Gastrocnemius medialis (tissue), 4 donors: ENCODE measurements around the gene VPS36. TPM values are rescaled to one million over a fixed set of nuclear protein-coding genes. Genes with fewer than 3 reads are reported as not detected.
"Not testable (repeated sequence)": the region's sequence is repeated elsewhere in the genome, so short reads cannot be mapped to it uniquely, and the experiment has no call there.

Experiments used
- ATAC-seq, 2 donors: fragments of 150-250 bp; one replicate each; pipeline ENCODE4 v1.9.1; 2016
- DNase-seq, 2 donors: peaks; one replicate each; pipeline ENCODE4 v3.0.0-alpha.2; 2019
- H3K27ac ChIP-seq, 4 donors: fragments of 200-600 bp; sonication (generic); 1 replicate in 1 of 4; 2 replicates in 3 of 4; pipeline ENCODE4 v1.5.1; 2016 to 2018; ENCODE audit warnings: mild to moderate bottlenecking in 2 of 4, moderate library complexity in 1 of 4
- H3K27me3 ChIP-seq, 3 donors: fragments of 200-600 bp; sonication (generic) in 2 of 3; 1 replicate in 1 of 3; 2 replicates in 2 of 3; pipeline versions ENCODE4 v1.5.1 to v1.6.0; 2016 to 2019; ENCODE audit warnings: mild to moderate bottlenecking in 1 of 3, moderate library complexity in 1 of 3
- H3K36me3 ChIP-seq, 2 donors: fragments of 200-600 bp; sonication (generic) in 1 of 2; one replicate each; pipeline ENCODE4 v1.5.1; 2017 to 2018
- H3K4me1 ChIP-seq, 2 donors: fragments of 200-600 bp; sonication (generic) in 1 of 2; one replicate each; pipeline ENCODE4 v1.5.1; 2016 to 2017; ENCODE audit warnings: mild to moderate bottlenecking in 2 of 2
- H3K4me3 ChIP-seq, 4 donors: fragments of 200-600 bp; sonication (generic) in 3 of 4; 1 replicate in 1 of 4; 2 replicates in 3 of 4; pipeline ENCODE4 v1.5.1; 2016 to 2019; ENCODE audit warnings: mild to moderate bottlenecking in 2 of 4
- H3K9me3 ChIP-seq, 3 donors: fragments of 200-600 bp; sonication (generic) in 2 of 3; 1 replicate in 1 of 3; 2 replicates in 2 of 3; pipeline ENCODE4 v1.5.1; 2016 to 2019
- CTCF ChIP-seq, 5 experiments: fragments of 450-650 bp in 3 of 5; fragments of 200-600 bp in 2 of 5; sonication (generic) in 2 of 5; IDR thresholded peaks in 4 of 5; conservative IDR thresholded peaks in 1 of 5; 1 replicate in 4 of 5; 2 replicates in 1 of 5; pipeline ENCODE4 v1.5.1; 2016 to 2019; ENCODE audit warnings: antibody characterized with exemption in 5 of 5, mild to moderate bottlenecking in 3 of 5, moderate library complexity in 3 of 5
- POLR2A ChIP-seq, 2 donors: fragments of 450-650 bp; IDR thresholded peaks; one replicate each; pipeline ENCODE4 v1.6.1; 2017; ENCODE audit warnings: antibody characterized with exemption in 2 of 2, mild to moderate bottlenecking in 2 of 2, moderate library complexity in 2 of 2
- in situ Hi-C, 4 donors: fragments of 200-750 bp; cut with MboI; loops; one replicate each; pipeline versions ENCODE4 v1.15.0 to v1.8.0; 2017; ENCODE audit warnings: low sequenced_read_pairs in 4 of 4
- intact Hi-C: fragments of 100-400 bp; cut with DNase I; formaldehyde crosslinking; loops from one replicate; pipeline ENCODE4 v1.15.1; 2023; ENCODE audit warnings: low total_unique reads
- total RNA-seq, 4 donors: library from RNA; depleted of rRNA; stranded (reverse); fragments of >200 nt; gene quantifications; one replicate each; pipeline versions ENCODE4 v1.1.0 to v1.2.3, GENCODE V29; 2016

Gene VPS36
- 10 to 100 TPM; 27.1 to 55.7 (median 45.2) TPM for total RNA-seq

- Histone ChIP-seq H3K27me3 (no peaks in the 10 kb centered on the region), H3K4me1 (peaks cover 25 to 28% of the 10 kb centered on the region in 2 donors), H3K36me3 (peaks cover 0 to 2% of the 10 kb centered on the region in 2 donors), H3K4me3 (peak within 1 kb of the TSS; percentile 69 to 88 (median 77)), H3K9me3 (no peaks in the 10 kb centered on the region), H3K27ac (peak within 1 kb of the TSS; percentile 85 to 97 (median 91))
- ATAC-seq (peak; percentile 82 to 86), DNase-seq (peak; percentile 87 to 93)
- TF ChIP-seq POLR2A (IDR thresholded peaks at IDR 0.05) (peak; percentile 89 to 91), CTCF (IDR thresholded peaks at IDR 0.05 in 4 of 5, conservative IDR thresholded peaks at IDR 0.05 in 1 of 5) (peak; percentile 97 to 100 (median 100))
- in situ Hi-C loops = loop anchor here in 2 of 4 donors (10.0 to 25.0 kb wide), 3 partner anchors 212 to 635 kb away; partner anchors contain the start of genes ALG11 (in 2 of the 2), ATP7B (in 2 of the 2), UTP14C (in 2 of the 2) and SUGT1 (in 1 of the 2)
- intact Hi-C loops = loop anchor here (1.0 to 10.0 kb wide), 6 partner anchors 202 to 995 kb away; partner anchors contain the start of genes ALG11, ATP7B, DHRS12 and INTS6
Observed at GRCh38 chr13:52450012-52450792, at the start of gene VPS36. Gene VPS36 (minus strand): TSS chr13:52450634. CDS start chr13:52450594, 40 bp downstream.

GRCh38 chr13:52497979-52498378 is 47.5 kb upstream of the VPS36 start:
- H3K27ac ChIP-seq, H3K4me3 ChIP-seq, DNase-seq, intact Hi-C loops, H3K9me3 ChIP-seq, ATAC-seq, H3K27me3 ChIP-seq, H3K4me1 ChIP-seq, in situ Hi-C loops, H3K36me3 ChIP-seq: not testable (repeated sequence)

- H3K9me3 ChIP-seq, intact Hi-C loops, H3K36me3 ChIP-seq, H3K4me3 ChIP-seq, in situ Hi-C loops, ATAC-seq, H3K4me1 ChIP-seq, H3K27me3 ChIP-seq, DNase-seq, H3K27ac ChIP-seq: not testable (repeated sequence)
Observed at GRCh38 chr13:52494241-52494640, 43.8 kb upstream of the VPS36 start.

- H3K9me3 ChIP-seq, H3K4me1 ChIP-seq, in situ Hi-C loops, H3K27me3 ChIP-seq, H3K27ac ChIP-seq, DNase-seq, H3K4me3 ChIP-seq, H3K36me3 ChIP-seq, ATAC-seq, intact Hi-C loops: not testable (repeated sequence)
Observed at GRCh38 chr13:52491015-52491414, 40.6 kb upstream of the VPS36 start.

GRCh38 chr13:52488763-52489162 is 38.3 kb upstream of the VPS36 start:
- intact Hi-C loops, H3K4me3 ChIP-seq, H3K4me1 ChIP-seq, in situ Hi-C loops, H3K27ac ChIP-seq, ATAC-seq, H3K27me3 ChIP-seq, H3K36me3 ChIP-seq, DNase-seq, H3K9me3 ChIP-seq: not testable (repeated sequence)

- H3K27me3 ChIP-seq, H3K9me3 ChIP-seq, in situ Hi-C loops, H3K36me3 ChIP-seq, intact Hi-C loops, H3K27ac ChIP-seq, ATAC-seq, DNase-seq, H3K4me1 ChIP-seq, H3K4me3 ChIP-seq: not testable (repeated sequence)
Observed at GRCh38 chr13:52487078-52487477, 36.6 kb upstream of the VPS36 start.

GRCh38 chr13:52480677-52481428 is 30.4 kb upstream of the VPS36 start:
- H3K27me3 ChIP-seq, intact Hi-C loops, in situ Hi-C loops, H3K9me3 ChIP-seq, H3K4me3 ChIP-seq, H3K36me3 ChIP-seq, ATAC-seq, DNase-seq, H3K4me1 ChIP-seq, H3K27ac ChIP-seq: not testable (repeated sequence)

- H3K27ac ChIP-seq, intact Hi-C loops, H3K4me1 ChIP-seq, ATAC-seq, H3K27me3 ChIP-seq, H3K36me3 ChIP-seq, H3K4me3 ChIP-seq, H3K9me3 ChIP-seq, DNase-seq: not testable (repeated sequence)
- in situ Hi-C loops = loop anchor here in 2 of 4 donors (25.0 kb wide), 2 partner anchors 194 to 456 kb away; partner anchors contain the start of genes ALG11 (in 2 of the 2), ATP7B (in 2 of the 2), UTP14C (in 2 of the 2) and SUGT1 (in 1 of the 2)
Observed at GRCh38 chr13:52468487-52468886, 18.1 kb upstream of the VPS36 start.
